Measurements from ENCODE around the gene GMIP. TPM values are rescaled to one million over a fixed set of nuclear protein-coding genes. Genes with fewer than 3 reads are reported as not detected.

Gene GMIP
- total RNA-seq, 1 donor from 2014 or later = 18.5 TPM

GRCh38 chr19:19592690-19593089 is 50.8 kb downstream of the GMIP start:
- no peaks in the 10 kb centered on the region for H3K9me3 Mint-ChIP-seq (ENCODE audit: unreplicated experiment)
- DNase-seq (ENCODE audit: low spot score) = no peak
- no peaks in the 10 kb centered on the region for H3K4me1 Mint-ChIP-seq (ENCODE audit: unreplicated experiment)
- H3K4me3 Mint-ChIP-seq (ENCODE audit: unreplicated experiment) = no peak overlapping the region
- peaks cover under 1% of the 10 kb centered on the region for H3K36me3 Mint-ChIP-seq (ENCODE audit: low read depth, unreplicated experiment)
- no peak for TF ChIP-seq CTCF (IDR thresholded peaks at IDR 0.05; ENCODE audit: unreplicated experiment)
- no peak overlapping the region for H3K27ac Mint-ChIP-seq (ENCODE audit: unreplicated experiment)
- peaks cover 2% of the 10 kb centered on the region for H3K27me3 Mint-ChIP-seq (ENCODE audit: unreplicated experiment)

GRCh38 chr19:19591133-19591825 is 52.2 kb downstream of the GMIP start:
- Mint-ChIP-seq H3K36me3 (ENCODE audit: low read depth, unreplicated experiment) (no peaks in the 10 kb centered on the region), H3K9me3 (ENCODE audit: unreplicated experiment) (no peaks in the 10 kb centered on the region), H3K4me3 (ENCODE audit: unreplicated experiment) (no peak overlapping the region), H3K27ac (ENCODE audit: unreplicated experiment) (peak overlapping the region; percentile 30), H3K27me3 (ENCODE audit: unreplicated experiment) (peaks cover 2% of the 10 kb centered on the region), H3K4me1 (ENCODE audit: unreplicated experiment) (no peaks in the 10 kb centered on the region)
- TF ChIP-seq CTCF (IDR thresholded peaks at IDR 0.05; ENCODE audit: unreplicated experiment) = no peak
- DNase-seq (ENCODE audit: low spot score) = no peak

- DNase-seq (ENCODE audit: low spot score) = no peak
- no peak for TF ChIP-seq CTCF (IDR thresholded peaks at IDR 0.05; ENCODE audit: unreplicated experiment)
- no peaks in the 10 kb centered on the region for H3K36me3 Mint-ChIP-seq (ENCODE audit: low read depth, unreplicated experiment)
- H3K9me3 Mint-ChIP-seq (ENCODE audit: unreplicated experiment) = no peaks in the 10 kb centered on the region
- no peaks in the 10 kb centered on the region for H3K4me1 Mint-ChIP-seq (ENCODE audit: unreplicated experiment)
- no peak overlapping the region for H3K4me3 Mint-ChIP-seq (ENCODE audit: unreplicated experiment)
- H3K27ac Mint-ChIP-seq (ENCODE audit: unreplicated experiment) = no peak overlapping the region
- peaks cover 4% of the 10 kb centered on the region for H3K27me3 Mint-ChIP-seq (ENCODE audit: unreplicated experiment)
Measured at GRCh38 chr19:19588546-19588945, 54.9 kb downstream of the GMIP start.

GRCh38 chr19:19587771-19588170 is 55.7 kb downstream of the GMIP start:
- Mint-ChIP-seq H3K27ac (ENCODE audit: unreplicated experiment) (no peak overlapping the region), H3K36me3 (ENCODE audit: low read depth, unreplicated experiment) (no peaks in the 10 kb centered on the region), H3K4me1 (ENCODE audit: unreplicated experiment) (no peaks in the 10 kb centered on the region), H3K27me3 (ENCODE audit: unreplicated experiment) (peaks cover 5% of the 10 kb centered on the region), H3K9me3 (ENCODE audit: unreplicated experiment) (no peaks in the 10 kb centered on the region), H3K4me3 (ENCODE audit: unreplicated experiment) (no peak overlapping the region)
- DNase-seq (ENCODE audit: low spot score) = no peak
- TF ChIP-seq CTCF (IDR thresholded peaks at IDR 0.05; ENCODE audit: unreplicated experiment) = no peak

GRCh38 chr19:19584356-19584755 is 59.1 kb downstream of the GMIP start:
- peaks cover 7% of the 10 kb centered on the region for H3K27me3 Mint-ChIP-seq (ENCODE audit: unreplicated experiment)
- H3K36me3 Mint-ChIP-seq (ENCODE audit: low read depth, unreplicated experiment) = no peaks in the 10 kb centered on the region
- no peak for DNase-seq (ENCODE audit: low spot score)
- H3K9me3 Mint-ChIP-seq (ENCODE audit: unreplicated experiment) = no peaks in the 10 kb centered on the region
- no peak overlapping the region for H3K27ac Mint-ChIP-seq (ENCODE audit: unreplicated experiment)
- H3K4me3 Mint-ChIP-seq (ENCODE audit: unreplicated experiment) = no peak overlapping the region
- no peak for TF ChIP-seq CTCF (IDR thresholded peaks at IDR 0.05; ENCODE audit: unreplicated experiment)
- no peaks in the 10 kb centered on the region for H3K4me1 Mint-ChIP-seq (ENCODE audit: unreplicated experiment)
